Measurements from ENCODE around the gene PRDM16. TPM values are rescaled to one million over a fixed set of nuclear protein-coding genes. Genes with fewer than 3 reads are reported as not detected.

The PRDM16 gene
- total and polyA plus RNA-seq, 2 of the 4 experiments (the other 2 are of a cell fraction) = 0.02 TPM; not detected in 1

- no peaks in the 10 kb centered on the region for H3K36me3 ChIP-seq (ENCODE audit: control insufficient read depth, insufficient read depth, low read length)
- no peak overlapping the region for H2BK15ac ChIP-seq (ENCODE audit: low read depth, low read length)
- in situ Hi-C loops (cut with MboI; ENCODE audit: low sequenced_read_pairs) = loop anchor here (10.0 kb wide), 1 partner anchor 63 kb away; no protein-coding TSS in a partner anchor
- ChIA-PET CTCF (no interaction called here), POLR2A (ENCODE audit: unreplicated experiment) (no interaction called here)
- no peak overlapping the region for H3K56ac ChIP-seq (ENCODE audit: extremely low read depth, insufficient read depth, low read length)
- H2AK5ac ChIP-seq (ENCODE audit: low read depth, low read length) = no peak overlapping the region
- intact Hi-C loops (cut with micrococcal nuclease) = no loop called here
- TF ChIP-seq CEBPB (IDR thresholded peaks at IDR 0.05; ENCODE audit: low read depth, low read length) (no peak), MAZ (IDR thresholded peaks at IDR 0.05; ENCODE audit: borderline replicate concordance, low read depth, low read length) (no peak), MXI1 (IDR thresholded peaks at IDR 0.05; ENCODE audit: borderline replicate concordance, low read depth, low read length) (no peak), BHLHE40 (IDR thresholded peaks at IDR 0.05; ENCODE audit: low read depth, low read length) (no peak), POLR2A (IDR thresholded peaks at IDR 0.05; ENCODE audit: low read depth, low read length) (no peak), RCOR1 (IDR thresholded peaks at IDR 0.05; ENCODE audit: insufficient replicate concordance, low read length) (no peak), SMC3 (IDR thresholded peaks at IDR 0.05; ENCODE audit: low read depth, low read length) (no peak), CTCF (conservative IDR thresholded peaks at IDR 0.05; ENCODE audit: low read depth, low read length) (no peak), CHD1 (IDR thresholded peaks at IDR 0.05; ENCODE audit: low read depth, low read length) (no peak), FOS (IDR thresholded peaks at IDR 0.05; ENCODE audit: low read depth, low read length) (no peak), RAD21 (IDR thresholded peaks at IDR 0.05; ENCODE audit: low read length) (no peak), MAFK (IDR thresholded peaks at IDR 0.05; ENCODE audit: low read depth, low read length) (no peak), RFX5 (IDR thresholded peaks at IDR 0.05; ENCODE audit: low read depth, low read length) (no peak), NFE2L2 (IDR thresholded peaks at IDR 0.05; ENCODE audit: low read depth, low read length) (no peak)
- TF ChIP-seq, protein P1, sequence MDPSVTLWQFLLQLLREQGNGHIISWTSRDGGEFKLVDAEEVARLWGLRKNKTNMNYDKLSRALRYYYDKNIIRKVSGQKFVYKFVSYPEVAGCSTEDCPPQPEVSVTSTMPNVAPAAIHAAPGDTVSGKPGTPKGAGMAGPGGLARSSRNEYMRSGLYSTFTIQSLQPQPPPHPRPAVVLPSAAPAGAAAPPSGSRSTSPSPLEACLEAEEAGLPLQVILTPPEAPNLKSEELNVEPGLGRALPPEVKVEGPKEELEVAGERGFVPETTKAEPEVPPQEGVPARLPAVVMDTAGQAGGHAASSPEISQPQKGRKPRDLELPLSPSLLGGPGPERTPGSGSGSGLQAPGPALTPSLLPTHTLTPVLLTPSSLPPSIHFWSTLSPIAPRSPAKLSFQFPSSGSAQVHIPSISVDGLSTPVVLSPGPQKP (IDR thresholded peaks at IDR 0.05; ENCODE audit: borderline replicate concordance, low read depth, low read length) = no peak
- TF ChIP-seq, protein P2, sequence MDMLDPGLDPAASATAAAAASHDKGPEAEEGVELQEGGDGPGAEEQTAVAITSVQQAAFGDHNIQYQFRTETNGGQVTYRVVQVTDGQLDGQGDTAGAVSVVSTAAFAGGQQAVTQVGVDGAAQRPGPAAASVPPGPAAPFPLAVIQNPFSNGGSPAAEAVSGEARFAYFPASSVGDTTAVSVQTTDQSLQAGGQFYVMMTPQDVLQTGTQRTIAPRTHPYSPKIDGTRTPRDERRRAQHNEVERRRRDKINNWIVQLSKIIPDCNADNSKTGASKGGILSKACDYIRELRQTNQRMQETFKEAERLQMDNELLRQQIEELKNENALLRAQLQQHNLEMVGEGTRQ (IDR thresholded peaks at IDR 0.05; ENCODE audit: low read depth, low read length) = no peak
- no peak overlapping the region for H3K27ac ChIP-seq (ENCODE audit: insufficient read depth, low read length)
- no peak overlapping the region for H2BK120ac ChIP-seq (ENCODE audit: low read depth, low read length)
- H3K18ac ChIP-seq (ENCODE audit: low read depth, low read length) = no peak overlapping the region
- no peak overlapping the region for H2AK9ac ChIP-seq (replicated peaks; ENCODE audit: low read depth, low read length, poor library complexity)
- no peak overlapping the region for H2BK5ac ChIP-seq (ENCODE audit: low read depth, low read length, poor library complexity, severe bottlenecking)
- H4K8ac ChIP-seq (ENCODE audit: low read depth in 2 of 2, low read length in 2 of 2) = no peak overlapping the region
- H3K9ac ChIP-seq (ENCODE audit: low read depth, low read length) = no peak overlapping the region
- H3K23ac ChIP-seq (ENCODE audit: low read depth, low read length) = no peak overlapping the region
- H3K4me1 ChIP-seq (ENCODE audit: control insufficient read depth, insufficient read depth, low read length) = peaks cover 6% of the 10 kb centered on the region; the same call in 1 of the 2 replicates
- H3K9me1 ChIP-seq (ENCODE audit: insufficient read depth, low read length) = no peaks in the 10 kb centered on the region
- no peak overlapping the region for H2AFZ ChIP-seq (replicated peaks; ENCODE audit: low read length, poor library complexity)
- DNase-seq (no peak), ATAC-seq (ENCODE audit: low read depth) (no peak)
- no peak overlapping the region for H3K4me3 ChIP-seq (ENCODE audit: insufficient read depth, low read depth, low read length)
- no peaks in the 10 kb centered on the region for H4K20me1 ChIP-seq (ENCODE audit: insufficient read depth, low read length)
- no TSS peak for BruUV-seq (replicated peaks)
- no peaks in the 10 kb centered on the region for H3K27me3 ChIP-seq (ENCODE audit: control insufficient read depth, insufficient read depth, low read length)
- WGBS, 2 experiments (ENCODE audit: extremely low coverage in 2 of 2, insufficient read length in 1 of 2) = 92% methylated on average over 10 of the region's 19 CpGs; no CpG with 5 or more reads in 1 of the 2 experiments
- H4K91ac ChIP-seq (ENCODE audit: insufficient read depth, low read depth, low read length) = no peak overlapping the region
- no peak overlapping the region for H2BK20ac ChIP-seq (ENCODE audit: low read depth, low read length)
- H3K14ac ChIP-seq (replicated peaks; ENCODE audit: low read depth, low read length) = no peak overlapping the region
- no peaks in the 10 kb centered on the region for H3K79me1 ChIP-seq (ENCODE audit: low read depth in 1 of 2, low read length in 2 of 2)
- H4K5ac ChIP-seq (ENCODE audit: low read depth, low read length) = no peak overlapping the region
- H3K9me3 ChIP-seq (ENCODE audit: control insufficient read depth, insufficient read depth, low read length) = peaks cover 21% of the 10 kb centered on the region; the same call in 1 of the 2 replicates
- H3K4me2 ChIP-seq (ENCODE audit: low read depth, low read length) = no peak overlapping the region
- dilution Hi-C loops (cut with HindIII; ENCODE audit: low sequenced_read_pairs, unreplicated experiment) = no loop called here
- H3K4ac ChIP-seq (ENCODE audit: low read depth, low read length) = no peak overlapping the region
Measured at GRCh38 chr1:3171761-3172160, 102.8 kb downstream of the PRDM16 start.
